Endothelial cell of umbilical vein (primary cell): ENCODE results near the gene SPINT1. TPM values are rescaled to one million over a fixed set of nuclear protein-coding genes. Genes with fewer than 3 reads are reported as not detected.

Experiments used
- BruUV-seq: library from RNA; stranded (reverse); fragments of 400-500 nt; replicated peaks from 2 replicates; lab custom pipeline; 2021; lab: Mats Ljungman, UMichigan
- CTCF ChIA-PET: fragments of 300-600, 350-600 bp; sonication (Branson Sonifier 250); formaldehyde crosslinking; loops from one replicate; lab custom pipeline; 2021; ENCODE audit warnings: antibody characterized with exemption, inconsistent platforms; lab: Charles Lee
- POLR2A ChIA-PET: fragments of 300-600, 350-600 bp; sonication (Branson Sonifier 250); formaldehyde crosslinking; loops from one replicate; lab custom pipeline; 2021; ENCODE audit warnings: antibody characterized with exemption, inconsistent platforms; lab: Charles Lee
- DNase-seq: peaks from one replicate; pipeline ENCODE4 v3.0.0-alpha.2; 2011; ENCODE audit warnings: low read depth, low spot score
- FAIRE-seq: peaks from 2 replicates; lab custom pipeline; 2011; peaks lifted over from hg19 to GRCh38; lab: Jason Lieb, UNC
- H2AFZ ChIP-seq: 2 replicates; pipeline ENCODE4 v1.6.0; 2012; ENCODE audit warnings: low read depth, low read length, control low read depth, inconsistent platforms
- H3K27ac ChIP-seq: 2 replicates; pipeline ENCODE4 v1.5.1; 2011; ENCODE audit warnings: low read depth, mild to moderate bottlenecking, control low read depth, low read length, moderate library complexity; ENCODE audit not compliant: insufficient read depth
- H3K27me3 ChIP-seq, 2 experiments: 2 replicates each; pipeline versions ENCODE4 v1.6.0 to v1.6.1; 2011; ENCODE audit warnings: low read length in 2 of 2, mixed read lengths in 1 of 2; ENCODE audit not compliant: control insufficient read depth in 2 of 2, insufficient read depth in 2 of 2
- H3K36me3 ChIP-seq, 2 experiments: 2 replicates in 1 of 2; 3 replicates in 1 of 2; pipeline ENCODE4 v1.5.1; 2011; ENCODE audit warnings: low read length in 2 of 2, mild to moderate bottlenecking in 1 of 2, moderate library complexity in 1 of 2; ENCODE audit not compliant: control insufficient read depth in 2 of 2, insufficient read depth in 2 of 2; ENCODE audit errors: extremely low read depth in 1 of 2
- H3K4me1 ChIP-seq: 3 replicates; pipeline ENCODE4 v1.5.1; 2011; ENCODE audit warnings: mild to moderate bottlenecking, low read length; ENCODE audit not compliant: control insufficient read depth, insufficient read depth; ENCODE audit errors: extremely low read depth
- H3K4me2 ChIP-seq: 2 replicates; pipeline ENCODE4 v1.6.1; 2011; ENCODE audit warnings: low read length, control low read depth, mixed read lengths; ENCODE audit not compliant: insufficient read depth
- H3K4me3 ChIP-seq, 3 experiments: fragments of 200-600 bp in 1 of 3; sonication (generic), shearing (Covaris generic) in 1 of 3; replicated peaks in 1 of 3; 2 replicates each; pipeline ENCODE4 v1.5.1; 2011 to 2016; ENCODE audit warnings: control low read depth in 3 of 3, low read length in 3 of 3, mild to moderate bottlenecking in 2 of 3, inconsistent platforms in 1 of 3, low read depth in 1 of 3, moderate library complexity in 1 of 3; ENCODE audit not compliant: insufficient read depth in 1 of 3
- H3K79me2 ChIP-seq: 2 replicates; pipeline ENCODE4 v1.6.0; 2012; ENCODE audit warnings: low read length, inconsistent platforms; ENCODE audit not compliant: control insufficient read depth, insufficient read depth
- H3K9ac ChIP-seq: replicated peaks from 2 replicates; pipeline ENCODE3; 2011; ENCODE audit warnings: low read length, control low read depth; ENCODE audit not compliant: insufficient read depth; ENCODE audit errors: extremely low read depth
- H3K9me1 ChIP-seq: replicated peaks from 3 replicates; pipeline ENCODE4 v1.6.0; 2011; ENCODE audit warnings: mild to moderate bottlenecking, low read length; ENCODE audit not compliant: control insufficient read depth, insufficient read depth; ENCODE audit errors: extremely low read depth
- H3K9me3 ChIP-seq: replicated peaks from 2 replicates; pipeline ENCODE4 v1.5.1; 2012; ENCODE audit warnings: low read length, inconsistent platforms; ENCODE audit not compliant: control insufficient read depth, insufficient read depth
- H4K20me1 ChIP-seq: replicated peaks from 2 replicates; pipeline ENCODE3; 2011; ENCODE audit warnings: mild to moderate bottlenecking, low read length; ENCODE audit not compliant: control insufficient read depth, insufficient read depth; ENCODE audit errors: extremely low read depth
- EZH2 ChIP-seq: IDR thresholded peaks from 2 replicates; pipeline ENCODE4 v1.6.1; 2012; ENCODE audit warnings: borderline replicate concordance, low read depth, mild to moderate bottlenecking, moderate library complexity, low read length, inconsistent platforms; ENCODE audit not compliant: severe bottlenecking
- FOS ChIP-seq: IDR thresholded peaks from 2 replicates; pipeline ENCODE4 v1.6.1; 2011; ENCODE audit warnings: mild to moderate bottlenecking, low read length, moderate library complexity, borderline replicate concordance; ENCODE audit not compliant: insufficient read depth
- GATA2 ChIP-seq: IDR thresholded peaks from 2 replicates; pipeline ENCODE4 v1.7.0; 2011; ENCODE audit warnings: low read depth, mild to moderate bottlenecking, moderate library complexity, mixed read lengths, low read length; ENCODE audit not compliant: insufficient read length, insufficient read depth
- JUN ChIP-seq: IDR thresholded peaks from 2 replicates; pipeline ENCODE4 v1.6.1; 2011; ENCODE audit warnings: borderline replicate concordance, low read depth; ENCODE audit not compliant: insufficient read length, insufficient read depth
- MYC ChIP-seq: IDR thresholded peaks from one replicate; pipeline ENCODE4 v1.6.1; 2011; ENCODE audit warnings: mild to moderate bottlenecking, low read depth, low read length
- POLR2A ChIP-seq: IDR thresholded peaks from 2 replicates; pipeline ENCODE4 v1.6.1; 2012; ENCODE audit warnings: low read depth, mild to moderate bottlenecking, control low read depth, low read length
- POLR2AphosphoS5 ChIP-seq: IDR thresholded peaks from 2 replicates; pipeline ENCODE4 v1.6.1; 2012; ENCODE audit warnings: low read depth, mild to moderate bottlenecking, control low read depth, low read length, moderate library complexity; ENCODE audit not compliant: insufficient read depth
- dilution Hi-C: fragments of 300-500 bp; cut with MboI; formaldehyde crosslinking; loops from one replicate; pipeline ENCODE4 v1.15.0; 2019; ENCODE audit warnings: low sequenced_read_pairs; ENCODE audit not compliant: extremely low pct_ligation_motif_present
- intact Hi-C: fragments of 100-400 bp; cut with micrococcal nuclease; formaldehyde crosslinking; loops from one replicate; pipeline ENCODE4 v1.10.0; 2022
- polyA plus RNA-seq, 4 experiments: library from polyadenylated mRNA; depleted of rRNA in 3 of 4; stranded (reverse) in 3 of 4; unstranded in 1 of 4; fragments of >200 nt; gene quantifications; 2 replicates each; pipeline versions ENCODE4 v1.2.1 to v1.2.3, GENCODE V29; 2011 to 2012; ENCODE audit warnings: missing spikeins in 1 of 4
- total RNA-seq: library from RNA; stranded (reverse); gene quantifications from 2 replicates; pipeline ENCODE4 v1.2.3, GENCODE V29; 2021
- TF ChIP-seq, protein P1 (sequence below), 2 donors: IDR thresholded peaks; 1 replicate in 1 of 2; 2 replicates in 1 of 2; pipeline ENCODE4 v1.5.1; 2011; ENCODE audit warnings: low read length in 2 of 2, mild to moderate bottlenecking in 2 of 2, moderate library complexity in 2 of 2, control low read depth in 1 of 2, inconsistent platforms in 1 of 2, low read depth in 1 of 2; ENCODE audit not compliant: insufficient read depth in 1 of 2; ENCODE audit errors: extremely low read depth in 1 of 2
- TF ChIP-seq, protein P2 (sequence below): IDR thresholded peaks from 2 replicates; pipeline ENCODE4 v1.6.1; 2011; ENCODE audit not compliant: insufficient read depth, insufficient read length

The SPINT1 gene
- total and polyA plus RNA-seq, 2 donors (not counting 3 experiments of a cell fraction or from before 2014, with no cell fraction given) = 4.1 to 4.2 TPM

DNA sequence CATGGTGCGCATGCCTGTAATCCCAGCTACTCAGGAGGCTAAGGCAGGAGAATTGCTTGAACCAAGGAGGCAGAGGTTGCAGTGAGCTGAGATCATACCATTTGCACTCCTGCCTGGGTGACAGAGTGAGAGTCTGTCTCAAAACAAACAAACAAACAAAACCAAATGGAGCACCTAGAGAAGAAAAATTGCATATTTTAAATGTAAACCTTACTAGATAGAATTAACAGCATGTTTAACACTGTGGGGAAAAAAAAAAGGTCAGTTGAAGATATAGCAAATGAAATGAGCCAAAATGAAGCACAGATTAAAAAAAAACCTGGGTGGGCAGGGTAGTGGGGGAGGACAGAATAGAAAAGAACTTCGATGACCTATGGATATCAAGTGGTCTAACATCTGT is 22.7 kb upstream of the SPINT1 start:
- Histone ChIP-seq H3K9me3 (no peaks in the 10 kb centered on the region), H3K36me3 (no peaks in the 10 kb centered on the region), H3K4me3 (no peak overlapping the region), H3K27ac (no peak overlapping the region), H3K4me2 (no peak overlapping the region), H3K9me1 (no peaks in the 10 kb centered on the region), H3K4me1 (no peaks in the 10 kb centered on the region), H3K27me3 (peaks cover 4 to 5% of the 10 kb centered on the region in 2 experiments), H2AFZ (no peak overlapping the region), H3K9ac (no peak overlapping the region), H3K79me2 (no peaks in the 10 kb centered on the region), H4K20me1 (no peaks in the 10 kb centered on the region)
- intact Hi-C loops (no loop called here), dilution Hi-C loops (no loop called here)
- POLR2A ChIA-PET = no interaction called here
- FAIRE-seq (no peak), DNase-seq (no peak)
- no TSS peak for BruUV-seq
- CTCF ChIA-PET = no interaction called here
- no peak for TF ChIP-seq EZH2
- no peak for TF ChIP-seq JUN
- TF ChIP-seq POLR2AphosphoS5 = no peak
- TF ChIP-seq FOS = no peak
- TF ChIP-seq, protein P1, sequence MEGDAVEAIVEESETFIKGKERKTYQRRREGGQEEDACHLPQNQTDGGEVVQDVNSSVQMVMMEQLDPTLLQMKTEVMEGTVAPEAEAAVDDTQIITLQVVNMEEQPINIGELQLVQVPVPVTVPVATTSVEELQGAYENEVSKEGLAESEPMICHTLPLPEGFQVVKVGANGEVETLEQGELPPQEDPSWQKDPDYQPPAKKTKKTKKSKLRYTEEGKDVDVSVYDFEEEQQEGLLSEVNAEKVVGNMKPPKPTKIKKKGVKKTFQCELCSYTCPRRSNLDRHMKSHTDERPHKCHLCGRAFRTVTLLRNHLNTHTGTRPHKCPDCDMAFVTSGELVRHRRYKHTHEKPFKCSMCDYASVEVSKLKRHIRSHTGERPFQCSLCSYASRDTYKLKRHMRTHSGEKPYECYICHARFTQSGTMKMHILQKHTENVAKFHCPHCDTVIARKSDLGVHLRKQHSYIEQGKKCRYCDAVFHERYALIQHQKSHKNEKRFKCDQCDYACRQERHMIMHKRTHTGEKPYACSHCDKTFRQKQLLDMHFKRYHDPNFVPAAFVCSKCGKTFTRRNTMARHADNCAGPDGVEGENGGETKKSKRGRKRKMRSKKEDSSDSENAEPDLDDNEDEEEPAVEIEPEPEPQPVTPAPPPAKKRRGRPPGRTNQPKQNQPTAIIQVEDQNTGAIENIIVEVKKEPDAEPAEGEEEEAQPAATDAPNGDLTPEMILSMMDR (IDR thresholded peaks at IDR 0.05; ENCODE audit: extremely low read depth in 1 of 2, insufficient read depth in 1 of 2, low read depth in 1 of 2, low read length in 2 of 2) = no peak
- TF ChIP-seq, protein P2, sequence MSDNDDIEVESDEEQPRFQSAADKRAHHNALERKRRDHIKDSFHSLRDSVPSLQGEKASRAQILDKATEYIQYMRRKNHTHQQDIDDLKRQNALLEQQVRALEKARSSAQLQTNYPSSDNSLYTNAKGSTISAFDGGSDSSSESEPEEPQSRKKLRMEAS = no peak
- TF ChIP-seq GATA2 = no peak
- TF ChIP-seq POLR2A = no peak
- TF ChIP-seq MYC = no peak
